Calu3 (cell line): Measurements from ENCODE around the gene ZNF792. TPM values are rescaled to one million over a fixed set of nuclear protein-coding genes. Genes with fewer than 3 reads are reported as not detected.
"Not testable (repeated sequence)": the region's sequence is repeated elsewhere in the genome, so short reads cannot be mapped to it uniquely, and the experiment has no call there.

Experiments used
- BruUV-seq: library from RNA; stranded (reverse); fragments of 400-500 nt; replicated peaks from 2 replicates; lab custom pipeline; 2021; lab: Mats Ljungman, UMichigan
- CTCF ChIA-PET: fragments of 300-600 bp; sonication (Branson Sonifier 250); formaldehyde crosslinking; loops from one replicate; lab custom pipeline; 2022; ENCODE audit warnings: antibody characterized with exemption; lab: Charles Lee
- DNase-seq: peaks from one replicate; pipeline ENCODE4 v3.0.0; 2022
- H3K27ac Mint-ChIP-seq: one replicate; pipeline ENCODE4 v1.8.0; 2022; ENCODE audit warnings: mixed read lengths; ENCODE audit not compliant: unreplicated experiment
- H3K27me3 Mint-ChIP-seq: one replicate; pipeline ENCODE4 v1.8.0; 2022; ENCODE audit warnings: mixed read lengths; ENCODE audit not compliant: unreplicated experiment
- H3K36me3 Mint-ChIP-seq: one replicate; pipeline ENCODE4 v1.8.0; 2022; ENCODE audit warnings: mild to moderate bottlenecking, moderate library complexity, mixed read lengths; ENCODE audit not compliant: insufficient read depth, unreplicated experiment
- H3K4me1 Mint-ChIP-seq: one replicate; pipeline ENCODE4 v1.8.0; 2022; ENCODE audit warnings: mild to moderate bottlenecking, low read depth, mixed read lengths; ENCODE audit not compliant: unreplicated experiment
- H3K4me3 Mint-ChIP-seq: one replicate; pipeline ENCODE4 v1.8.0; 2022; ENCODE audit warnings: mild to moderate bottlenecking, low read depth, moderate library complexity, mixed read lengths; ENCODE audit not compliant: unreplicated experiment
- H3K9me3 Mint-ChIP-seq: one replicate; pipeline ENCODE4 v1.8.0; 2022; ENCODE audit warnings: low read depth, mixed read lengths; ENCODE audit not compliant: unreplicated experiment
- intact Hi-C: fragments of 100-400 bp; cut with micrococcal nuclease; formaldehyde crosslinking; loops from one replicate; pipeline ENCODE4 v1.10.0; 2022; ENCODE audit not compliant: unreplicated experiment
- total RNA-seq: library from RNA; stranded (reverse); gene quantifications from 2 replicates; pipeline ENCODE4 v1.2.3, GENCODE V29; 2022
- TF ChIP-seq, protein P1 (sequence below): fragments of 200-600 bp; IDR thresholded peaks from one replicate; pipeline ENCODE4 v1.8.0; 2022; ENCODE audit warnings: antibody characterized with exemption; ENCODE audit not compliant: unreplicated experiment

The ZNF792 gene
- total RNA-seq, 1 experiment from 2014 or later = 9.3 TPM

DNA sequence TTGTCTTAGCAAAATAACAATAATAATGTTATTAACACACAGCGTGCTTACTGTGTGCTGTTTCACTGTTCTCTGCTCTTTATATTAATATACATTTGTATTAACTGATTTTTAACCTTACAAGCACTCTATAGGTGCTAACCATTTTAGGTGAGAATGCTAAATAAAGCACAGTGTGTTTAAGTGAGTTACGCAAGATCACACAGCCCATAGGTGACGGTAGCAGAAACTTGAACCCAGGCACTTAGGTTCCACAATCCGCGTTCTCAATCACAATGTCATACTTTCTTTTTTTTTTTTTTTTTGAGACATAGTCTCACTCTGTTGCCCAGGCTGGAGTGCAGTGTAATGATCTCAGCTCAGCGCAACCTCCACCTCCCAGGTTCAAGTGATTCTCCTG is 31.5 kb downstream of the ZNF792 start:
- TF ChIP-seq, protein P1, sequence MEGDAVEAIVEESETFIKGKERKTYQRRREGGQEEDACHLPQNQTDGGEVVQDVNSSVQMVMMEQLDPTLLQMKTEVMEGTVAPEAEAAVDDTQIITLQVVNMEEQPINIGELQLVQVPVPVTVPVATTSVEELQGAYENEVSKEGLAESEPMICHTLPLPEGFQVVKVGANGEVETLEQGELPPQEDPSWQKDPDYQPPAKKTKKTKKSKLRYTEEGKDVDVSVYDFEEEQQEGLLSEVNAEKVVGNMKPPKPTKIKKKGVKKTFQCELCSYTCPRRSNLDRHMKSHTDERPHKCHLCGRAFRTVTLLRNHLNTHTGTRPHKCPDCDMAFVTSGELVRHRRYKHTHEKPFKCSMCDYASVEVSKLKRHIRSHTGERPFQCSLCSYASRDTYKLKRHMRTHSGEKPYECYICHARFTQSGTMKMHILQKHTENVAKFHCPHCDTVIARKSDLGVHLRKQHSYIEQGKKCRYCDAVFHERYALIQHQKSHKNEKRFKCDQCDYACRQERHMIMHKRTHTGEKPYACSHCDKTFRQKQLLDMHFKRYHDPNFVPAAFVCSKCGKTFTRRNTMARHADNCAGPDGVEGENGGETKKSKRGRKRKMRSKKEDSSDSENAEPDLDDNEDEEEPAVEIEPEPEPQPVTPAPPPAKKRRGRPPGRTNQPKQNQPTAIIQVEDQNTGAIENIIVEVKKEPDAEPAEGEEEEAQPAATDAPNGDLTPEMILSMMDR = no peak
- H3K4me1 Mint-ChIP-seq = no peaks in the 10 kb centered on the region
- no TSS peak for BruUV-seq
- no peak for DNase-seq
- peaks cover 5% of the 10 kb centered on the region for H3K9me3 Mint-ChIP-seq
- CTCF ChIA-PET = no interaction called here
- H3K4me3 Mint-ChIP-seq = no peak overlapping the region
- no peaks in the 10 kb centered on the region for H3K27me3 Mint-ChIP-seq
- H3K27ac Mint-ChIP-seq = no peak overlapping the region
- intact Hi-C loops = loop anchor here (1.0 kb wide), 1 partner anchor 38 kb away; no protein-coding TSS in a partner anchor
- peaks cover 8% of the 10 kb centered on the region for H3K36me3 Mint-ChIP-seq

DNA sequence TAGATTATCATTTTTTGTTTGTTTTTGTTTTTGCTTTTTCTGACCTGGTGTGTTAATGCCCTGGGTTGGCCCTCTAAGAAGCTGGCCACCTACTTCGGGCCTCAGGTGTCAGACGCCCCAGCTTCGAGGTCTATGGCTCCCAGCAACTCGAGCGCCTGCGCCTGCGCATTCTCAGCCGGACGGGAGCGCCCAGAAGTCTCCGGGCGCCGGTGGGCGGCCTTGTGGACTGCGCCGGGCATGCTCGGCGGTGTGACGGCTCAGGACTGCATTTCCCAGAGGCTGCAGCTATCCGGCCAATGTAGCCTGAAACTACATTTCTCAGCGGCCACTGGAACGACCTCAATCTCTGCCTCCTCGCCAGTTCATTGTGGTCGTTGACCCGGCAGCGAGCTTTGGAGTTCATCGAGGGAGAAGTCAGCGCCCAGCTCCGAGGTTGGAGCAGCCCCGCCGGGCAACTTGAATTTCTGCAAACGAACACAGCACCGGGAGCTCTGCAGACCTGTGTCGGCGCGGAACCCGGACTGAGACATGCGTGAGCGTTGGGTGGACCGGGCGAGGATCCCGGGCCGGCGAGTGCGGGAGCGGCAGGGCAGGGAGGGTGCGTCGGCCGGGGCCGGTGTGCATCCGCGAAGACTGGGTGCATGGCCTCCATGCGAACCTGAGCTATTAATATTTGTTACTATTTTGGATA is 37.2 kb downstream of the ZNF792 start, which contains the start of gene ZNF30:
Gene ZNF30, plus strand, starts transcription at position 219 of the 691 bp plus-strand sequence. CDS start 3,045 bp downstream, outside the sequence.
- Mint-ChIP-seq H3K4me1 (no peaks in the 10 kb centered on the region), H3K4me3 (peak within 1 kb of the TSS; percentile 99), H3K9me3 (no peaks in the 10 kb centered on the region), H3K36me3 (peaks cover 10% of the 10 kb centered on the region), H3K27ac (peak within 1 kb of the TSS; percentile 79), H3K27me3 (peaks cover 14% of the 10 kb centered on the region)
- TF ChIP-seq, protein P1 = no peak
- TSS peak; percentile 61 for BruUV-seq
- intact Hi-C loops = loop anchor here (10.0 kb wide), 1 partner anchor 78 kb away; the partner anchor contains the start of gene GRAMD1A
- peak; percentile 93 for DNase-seq
- CTCF ChIA-PET = interaction anchor here (0.9 kb wide), 1 partner anchor 214 kb away, joined by 3 read pairs; no protein-coding TSS in a partner anchor

DNA sequence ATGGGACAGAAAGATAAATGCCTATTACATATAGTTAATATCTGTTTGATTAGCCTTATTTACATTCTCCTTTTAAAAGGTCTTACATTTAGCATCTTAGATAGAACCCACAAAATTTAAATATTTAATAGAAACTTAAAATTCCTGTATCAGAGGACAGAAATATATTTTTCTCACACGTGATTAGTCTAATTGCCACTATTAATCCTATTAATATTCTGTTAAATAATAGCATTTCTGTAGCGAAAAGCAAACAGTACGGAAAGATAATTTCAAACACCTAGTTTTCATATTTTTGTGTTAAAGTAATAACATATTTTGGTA is 37.7 kb downstream of the ZNF792 start:
- TF ChIP-seq, protein P1 = no peak
- intact Hi-C loops = loop anchor here (10.0 kb wide), 1 partner anchor 78 kb away; the partner anchor contains the start of gene GRAMD1A
- Mint-ChIP-seq H3K27me3 (peaks cover 14% of the 10 kb centered on the region), H3K4me1 (no peaks in the 10 kb centered on the region), H3K9me3 (no peaks in the 10 kb centered on the region), H3K36me3 (peaks cover 10% of the 10 kb centered on the region), H3K4me3 (peak overlapping the region; percentile 99), H3K27ac (no peak overlapping the region)
- no TSS peak for BruUV-seq
- no peak for DNase-seq
- CTCF ChIA-PET = no interaction called here

DNA sequence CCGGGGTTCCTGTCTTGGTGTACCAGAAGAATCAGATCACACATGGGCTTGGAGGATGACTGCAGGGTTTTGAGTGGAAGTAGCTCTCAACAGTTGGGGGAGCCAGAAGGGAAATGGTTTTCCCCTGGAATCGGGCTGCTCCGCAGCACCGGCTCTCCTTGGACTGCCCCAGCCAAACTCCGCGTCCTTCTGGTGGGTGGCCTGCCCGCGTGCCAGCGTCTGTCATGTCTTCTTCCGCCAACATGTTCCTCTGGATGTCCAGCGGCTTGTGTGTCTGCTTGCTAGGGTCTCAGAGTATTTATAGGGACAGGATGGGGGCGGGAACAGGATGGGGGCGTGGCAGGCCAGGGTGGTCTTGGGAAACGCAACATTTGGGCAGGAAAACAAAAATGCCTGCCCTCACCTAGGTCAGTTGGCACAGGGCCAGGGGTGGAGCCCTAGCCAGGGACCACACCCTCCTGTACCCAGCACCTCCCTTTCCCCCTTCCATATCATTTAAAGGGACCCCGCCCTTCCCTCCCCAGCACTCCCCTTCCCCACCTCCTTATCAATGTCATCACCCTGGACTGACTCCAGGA is 38.7 kb downstream of the ZNF792 start:
- Mint-ChIP-seq H3K27me3 (peaks cover 14% of the 10 kb centered on the region), H3K27ac (no peak overlapping the region), H3K9me3 (peaks cover 4% of the 10 kb centered on the region), H3K4me1 (no peaks in the 10 kb centered on the region), H3K36me3 (peaks cover 10% of the 10 kb centered on the region), H3K4me3 (no peak overlapping the region)
- BruUV-seq = no TSS peak
- no peak for DNase-seq
- intact Hi-C loops = loop anchor here (10.0 kb wide), 1 partner anchor 79 kb away; the partner anchor contains the start of gene GRAMD1A
- TF ChIP-seq, protein P1 = no peak
- CTCF ChIA-PET = interaction anchor here (0.6 kb wide), 1 partner anchor 9 kb away, joined by 3 read pairs; no protein-coding TSS in a partner anchor

DNA sequence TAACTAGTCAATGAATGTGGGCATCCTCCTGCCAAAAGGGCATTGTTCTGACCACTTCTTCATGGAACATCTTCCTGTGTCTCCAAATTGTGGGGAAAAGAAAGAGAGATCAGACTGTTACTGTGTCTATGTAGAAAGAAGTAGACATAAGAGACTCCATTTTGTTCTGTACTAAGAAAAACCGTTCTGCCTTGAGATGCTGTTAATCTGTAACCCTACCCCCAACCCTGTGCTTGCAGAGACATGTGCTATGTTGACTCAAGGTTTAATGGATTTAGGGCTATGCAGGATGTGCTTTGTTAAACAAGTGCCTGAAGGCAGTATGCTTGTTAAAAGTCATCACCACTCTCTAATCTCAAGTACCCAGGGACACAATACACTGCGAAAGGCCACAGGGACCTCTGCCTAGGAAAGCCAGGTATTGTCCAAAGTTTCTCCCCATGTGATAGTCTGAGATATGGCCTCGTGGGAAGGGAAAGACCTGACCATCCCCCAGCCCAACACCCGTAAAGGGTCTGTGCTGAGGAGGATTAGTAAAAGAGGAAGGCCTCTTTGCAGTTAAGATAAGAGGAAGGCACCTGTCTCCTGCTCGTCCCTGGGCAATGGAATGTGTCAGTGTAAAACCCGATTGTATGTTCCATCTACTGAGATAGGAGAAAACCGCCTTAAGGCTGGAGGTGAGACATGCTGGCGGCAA is 43.8 kb downstream of the ZNF792 start:
- Mint-ChIP-seq H3K9me3 (peaks cover 13% of the 10 kb centered on the region), H3K27me3 (peaks cover 19% of the 10 kb centered on the region)
- BruUV-seq, H3K4me3 Mint-ChIP-seq, CTCF ChIA-PET, H3K4me1 Mint-ChIP-seq, DNase-seq, H3K36me3 Mint-ChIP-seq, H3K27ac Mint-ChIP-seq: not testable (repeated sequence)
- intact Hi-C loops = loop anchor here (10.0 kb wide), 1 partner anchor 85 kb away; the partner anchor contains the start of gene GRAMD1A
